CD4-positive, alpha-beta T cell (primary cell): ENCODE results near the gene CDH16. TPM values are rescaled to one million over a fixed set of nuclear protein-coding genes. Genes with fewer than 3 reads are reported as not detected.

Experiments used
- ATAC-seq: fragments of 200-7000 bp; cut with Tn5 transposase; one replicate; pipeline ENCODE4 v1.10.0; 2022; ENCODE audit warnings: mild to moderate bottlenecking; ENCODE audit not compliant: poor library complexity
- CTCF ChIA-PET: fragments of 350-600 bp; sonication (Branson Sonifier 250); formaldehyde crosslinking; loops from one replicate; lab custom pipeline; 2021; ENCODE audit warnings: antibody characterized with exemption, inconsistent platforms; lab: Charles Lee
- POLR2A ChIA-PET: fragments of 350-600 bp; sonication (Branson Sonifier 250); formaldehyde crosslinking; loops from one replicate; lab custom pipeline; 2021; ENCODE audit warnings: antibody characterized with exemption, inconsistent platforms; lab: Charles Lee
- DNase-seq, 14 experiments: peaks; one replicate each; pipeline ENCODE4 v3.0.0-alpha.2; 2013 to 2020; ENCODE audit warnings: mixed read lengths in 2 of 14
- H3K27ac ChIP-seq, 2 donors: one replicate each; pipeline versions ENCODE4 v1.5.1 to v1.7.0; 2013; ENCODE audit warnings: low read length in 2 of 2, low read depth in 1 of 2, mild to moderate bottlenecking in 1 of 2
- H3K27me3 ChIP-seq, 2 experiments: 1 replicate in 1 of 2; 2 replicates in 1 of 2; pipeline versions ENCODE4 v1.6.1 to v1.7.0; 2013; ENCODE audit warnings: low read length in 2 of 2, control low read depth in 1 of 2, mild to moderate bottlenecking in 1 of 2, moderate library complexity in 1 of 2; ENCODE audit not compliant: insufficient read depth in 2 of 2, control insufficient read depth in 1 of 2
- H3K36me3 ChIP-seq: one replicate; pipeline ENCODE4 v1.6.1; 2013; ENCODE audit warnings: low read length, control low read depth; ENCODE audit not compliant: insufficient read depth
- H3K4me1 ChIP-seq: one replicate; pipeline ENCODE4 v1.6.1; 2013; ENCODE audit warnings: low read length, control low read depth; ENCODE audit not compliant: insufficient read depth
- H3K4me3 ChIP-seq: one replicate; pipeline ENCODE4 v1.5.1; 2013; ENCODE audit warnings: mild to moderate bottlenecking, low read length, moderate library complexity
- H3K9me3 ChIP-seq, 2 experiments: 1 replicate in 1 of 2; 2 replicates in 1 of 2; pipeline versions ENCODE4 v1.6.1 to v1.7.0; 2013; ENCODE audit warnings: low read length in 2 of 2, mild to moderate bottlenecking in 2 of 2, control low read depth in 1 of 2, moderate library complexity in 1 of 2; ENCODE audit not compliant: control insufficient read depth in 1 of 2, insufficient read depth in 1 of 2
- H3K27ac Mint-ChIP-seq: one replicate; pipeline ENCODE4 v1.8.0; 2020; ENCODE audit warnings: mixed read lengths
- H3K27me3 Mint-ChIP-seq: one replicate; pipeline ENCODE4 v1.8.0; 2021; ENCODE audit warnings: mixed read lengths
- H3K36me3 Mint-ChIP-seq: one replicate; pipeline ENCODE4 v1.8.0; 2021; ENCODE audit warnings: low read depth, mixed read lengths
- H3K4me1 Mint-ChIP-seq: one replicate; pipeline ENCODE4 v1.8.0; 2021; ENCODE audit warnings: low read depth, mixed read lengths
- H3K4me3 Mint-ChIP-seq: one replicate; pipeline ENCODE4 v1.8.0; 2020; ENCODE audit warnings: mild to moderate bottlenecking, mixed read lengths
- H3K9me3 Mint-ChIP-seq: one replicate; pipeline ENCODE4 v1.8.0; 2020; ENCODE audit warnings: mixed read lengths
- intact Hi-C, 2 experiments: fragments of 100-400 bp; cut with DNase I in 1 of 2; cut with micrococcal nuclease in 1 of 2; formaldehyde crosslinking; loops; one replicate each; pipeline versions ENCODE4 v1.15.1 to v1.9.0; 2023 to 2025; cut with DNase I, micrococcal nuclease
- total RNA-seq, 174 experiments: library from RNA in 2 of 174; stranded (reverse) in 2 of 174; gene quantifications; one replicate each; pipeline ENCODE4 v1.2.3 and lab custom pipeline; 2021 to 2026
- TF ChIP-seq, protein P1 (sequence below): fragments of 200-600 bp; IDR thresholded peaks from one replicate; pipeline ENCODE4 v1.8.0; 2022; ENCODE audit warnings: antibody characterized with exemption, mild to moderate bottlenecking

Gene CDH16
- total RNA-seq, 2 experiments from 2014 or later = not detected

DNA sequence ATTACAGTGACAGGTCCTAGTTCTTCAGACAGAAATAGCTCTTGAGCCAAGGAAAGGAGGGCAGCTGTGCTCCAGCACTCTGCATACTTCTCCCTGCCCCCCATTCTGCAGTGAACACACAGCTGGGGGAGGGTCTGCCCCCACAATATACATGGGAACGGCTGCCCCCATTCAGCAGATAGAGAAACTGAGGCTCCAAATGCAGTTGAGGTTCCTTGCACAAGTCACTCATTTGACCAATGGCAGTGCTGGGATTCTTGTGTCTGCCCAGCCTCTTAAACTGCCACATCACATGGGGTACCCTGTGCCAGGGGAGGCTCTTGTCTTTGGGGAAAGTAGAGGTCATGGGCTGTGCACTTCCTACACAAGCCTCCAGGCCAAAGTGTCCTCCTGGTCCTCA lies 49.3 kb downstream of the CDH16 start:
- Mint-ChIP-seq H3K27me3 (no peaks in the 10 kb centered on the region), H3K27ac (no peak overlapping the region), H3K4me1 (peaks cover 16% of the 10 kb centered on the region), H3K36me3 (no peaks in the 10 kb centered on the region), H3K4me3 (no peak overlapping the region), H3K9me3 (no peaks in the 10 kb centered on the region)
- POLR2A ChIA-PET = no interaction called here
- Histone ChIP-seq H3K27ac (no peak overlapping the region), H3K4me3 (no peak overlapping the region), H3K27me3 (no peaks in the 10 kb centered on the region), H3K4me1 (peaks cover 24% of the 10 kb centered on the region), H3K9me3 (no peaks in the 10 kb centered on the region), H3K36me3 (no peaks in the 10 kb centered on the region)
- CTCF ChIA-PET = interaction anchor here (4.6 kb wide), 1 partner anchor 39 kb away, joined by 49 read pairs; the partner anchor contains the start of gene NAE1
- no peak for ATAC-seq
- TF ChIP-seq, protein P1, sequence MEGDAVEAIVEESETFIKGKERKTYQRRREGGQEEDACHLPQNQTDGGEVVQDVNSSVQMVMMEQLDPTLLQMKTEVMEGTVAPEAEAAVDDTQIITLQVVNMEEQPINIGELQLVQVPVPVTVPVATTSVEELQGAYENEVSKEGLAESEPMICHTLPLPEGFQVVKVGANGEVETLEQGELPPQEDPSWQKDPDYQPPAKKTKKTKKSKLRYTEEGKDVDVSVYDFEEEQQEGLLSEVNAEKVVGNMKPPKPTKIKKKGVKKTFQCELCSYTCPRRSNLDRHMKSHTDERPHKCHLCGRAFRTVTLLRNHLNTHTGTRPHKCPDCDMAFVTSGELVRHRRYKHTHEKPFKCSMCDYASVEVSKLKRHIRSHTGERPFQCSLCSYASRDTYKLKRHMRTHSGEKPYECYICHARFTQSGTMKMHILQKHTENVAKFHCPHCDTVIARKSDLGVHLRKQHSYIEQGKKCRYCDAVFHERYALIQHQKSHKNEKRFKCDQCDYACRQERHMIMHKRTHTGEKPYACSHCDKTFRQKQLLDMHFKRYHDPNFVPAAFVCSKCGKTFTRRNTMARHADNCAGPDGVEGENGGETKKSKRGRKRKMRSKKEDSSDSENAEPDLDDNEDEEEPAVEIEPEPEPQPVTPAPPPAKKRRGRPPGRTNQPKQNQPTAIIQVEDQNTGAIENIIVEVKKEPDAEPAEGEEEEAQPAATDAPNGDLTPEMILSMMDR = no peak
- DNase-seq = no peak
- intact Hi-C loops = loop anchor here (2.0 to 5.0 kb wide), 6 partner anchors 39 to 512 kb away; partner anchors contain the start of gene NAE1 (in 2 of the 2)

DNA sequence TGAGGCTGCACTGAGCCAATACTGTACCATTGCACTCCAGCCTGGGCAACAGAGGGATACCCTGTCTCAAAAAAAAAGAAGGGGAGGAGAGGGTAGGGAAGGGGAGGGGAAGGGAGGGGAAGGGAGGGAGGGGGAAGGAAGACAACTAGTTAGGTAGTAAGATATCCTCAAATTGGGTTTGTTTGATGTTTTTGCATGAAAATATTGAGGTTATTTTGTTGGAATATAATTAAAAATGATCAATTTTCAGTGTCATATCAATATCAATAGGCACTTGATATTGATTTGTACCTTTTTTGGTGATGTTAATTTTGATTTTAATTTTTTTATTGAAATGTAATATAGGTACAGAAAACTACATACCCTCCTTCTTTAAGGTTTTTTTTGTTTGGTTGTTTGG lies 55.0 kb downstream of the CDH16 start:
- no peaks in the 10 kb centered on the region for H3K27me3 Mint-ChIP-seq
- Histone ChIP-seq H3K4me3 (no peak overlapping the region), H3K4me1 (peaks cover 7% of the 10 kb centered on the region), H3K27me3 (no peaks in the 10 kb centered on the region), H3K36me3 (no peaks in the 10 kb centered on the region), H3K9me3 (no peaks in the 10 kb centered on the region), H3K27ac (no peak overlapping the region)
- TF ChIP-seq, protein P1 = no peak
- POLR2A ChIA-PET = no interaction called here
- H3K36me3 Mint-ChIP-seq = no peaks in the 10 kb centered on the region
- CTCF ChIA-PET = interaction anchor here (0.6 kb wide), 1 partner anchor 455 kb away, joined by 3 read pairs; no protein-coding TSS in a partner anchor
- intact Hi-C loops = no loop called here
- H3K9me3 Mint-ChIP-seq = no peaks in the 10 kb centered on the region
- no peaks in the 10 kb centered on the region for H3K4me1 Mint-ChIP-seq
- no peak for ATAC-seq
- H3K4me3 Mint-ChIP-seq = no peak overlapping the region
- H3K27ac Mint-ChIP-seq = no peak overlapping the region
- DNase-seq = no peak

DNA sequence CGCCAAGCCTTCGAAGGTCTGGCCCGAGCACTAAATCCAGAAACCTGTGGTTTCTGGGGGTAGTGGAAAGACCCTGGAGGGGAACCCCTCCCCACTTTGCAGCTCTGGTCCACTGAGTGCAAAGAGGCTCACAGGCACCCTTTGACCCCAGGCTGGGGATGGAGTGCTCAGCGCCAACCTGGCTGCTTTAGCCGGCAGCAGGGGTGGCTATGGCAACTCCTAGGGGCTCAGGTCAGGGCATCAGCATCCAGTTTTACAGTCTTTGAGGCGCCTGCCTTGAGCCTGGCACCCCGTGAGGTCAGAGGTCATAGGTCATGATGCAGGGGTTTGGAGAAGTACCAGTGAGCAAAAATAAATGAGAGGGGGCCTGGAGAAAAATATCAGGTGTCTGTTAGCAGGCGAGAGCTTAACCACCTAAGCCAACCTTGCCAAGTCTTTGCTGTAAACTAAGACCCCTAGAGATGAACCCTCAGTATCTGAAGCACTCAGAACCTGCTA lies 56.6 kb downstream of the CDH16 start:
- Mint-ChIP-seq H3K27ac (no peak overlapping the region), H3K9me3 (no peaks in the 10 kb centered on the region), H3K4me3 (no peak overlapping the region), H3K27me3 (no peaks in the 10 kb centered on the region), H3K4me1 (no peaks in the 10 kb centered on the region), H3K36me3 (no peaks in the 10 kb centered on the region)
- Histone ChIP-seq H3K9me3 (no peaks in the 10 kb centered on the region), H3K4me3 (no peak overlapping the region), H3K36me3 (no peaks in the 10 kb centered on the region), H3K27ac (no peak overlapping the region), H3K27me3 (no peaks in the 10 kb centered on the region), H3K4me1 (no peaks in the 10 kb centered on the region)
- ATAC-seq (no peak), DNase-seq (no peak)
- TF ChIP-seq, protein P1 = no peak
- CTCF ChIA-PET = interaction anchor here (1.2 kb wide), 1 partner anchor 32 kb away, joined by 4 read pairs; the partner anchor contains the start of gene NAE1
- intact Hi-C loops = no loop called here
- POLR2A ChIA-PET = interaction anchor here (1.2 kb wide), 1 partner anchor 11 kb away, joined by 4 read pairs; no protein-coding TSS in a partner anchor
